Testis (tissue), 2 donors: Measurements from ENCODE around the gene SPIRE1.

Source experiments
- POLR2A ChIP-seq: fragments of 450-650 bp; IDR thresholded peaks from one replicate; pipeline ENCODE4 v1.6.1; 2017; ENCODE audit warnings: antibody characterized with exemption, mild to moderate bottlenecking, moderate library complexity
- TF ChIP-seq, protein P1 (sequence below), 3 experiments: fragments of 450-650 bp in 2 of 3; fragments of 200-600 bp in 1 of 3; sonication (generic) in 1 of 3; IDR thresholded peaks; one replicate each; pipeline ENCODE4 v1.5.1; 2016 to 2019; ENCODE audit warnings: antibody characterized with exemption in 3 of 3, mild to moderate bottlenecking in 2 of 3, moderate library complexity in 1 of 3

GRCh38 chr18:12534820-12535219 lies 123.1 kb downstream of the SPIRE1 start:
- TF ChIP-seq, protein P1, sequence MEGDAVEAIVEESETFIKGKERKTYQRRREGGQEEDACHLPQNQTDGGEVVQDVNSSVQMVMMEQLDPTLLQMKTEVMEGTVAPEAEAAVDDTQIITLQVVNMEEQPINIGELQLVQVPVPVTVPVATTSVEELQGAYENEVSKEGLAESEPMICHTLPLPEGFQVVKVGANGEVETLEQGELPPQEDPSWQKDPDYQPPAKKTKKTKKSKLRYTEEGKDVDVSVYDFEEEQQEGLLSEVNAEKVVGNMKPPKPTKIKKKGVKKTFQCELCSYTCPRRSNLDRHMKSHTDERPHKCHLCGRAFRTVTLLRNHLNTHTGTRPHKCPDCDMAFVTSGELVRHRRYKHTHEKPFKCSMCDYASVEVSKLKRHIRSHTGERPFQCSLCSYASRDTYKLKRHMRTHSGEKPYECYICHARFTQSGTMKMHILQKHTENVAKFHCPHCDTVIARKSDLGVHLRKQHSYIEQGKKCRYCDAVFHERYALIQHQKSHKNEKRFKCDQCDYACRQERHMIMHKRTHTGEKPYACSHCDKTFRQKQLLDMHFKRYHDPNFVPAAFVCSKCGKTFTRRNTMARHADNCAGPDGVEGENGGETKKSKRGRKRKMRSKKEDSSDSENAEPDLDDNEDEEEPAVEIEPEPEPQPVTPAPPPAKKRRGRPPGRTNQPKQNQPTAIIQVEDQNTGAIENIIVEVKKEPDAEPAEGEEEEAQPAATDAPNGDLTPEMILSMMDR (IDR thresholded peaks at IDR 0.05) = no peak
- no peak for TF ChIP-seq POLR2A
